H1 (cell line): ENCODE measurements around the gene CXCL1.

Experiments used
- BACH1 ChIP-seq: IDR thresholded peaks from 2 replicates; pipeline ENCODE4 v1.6.1; 2012; ENCODE audit warnings: low read length, improper control_type of control experiment
- CEBPB ChIP-seq: IDR thresholded peaks from 2 replicates; pipeline ENCODE4 v1.6.1; 2012; ENCODE audit warnings: low read depth, low read length
- EZH2 ChIP-seq: fragments of 200-600 bp; sonication (generic); IDR thresholded peaks from 2 replicates; pipeline ENCODE4 v1.7.1; 2012; ENCODE audit warnings: low read depth, mild to moderate bottlenecking, moderate library complexity, low read length, inconsistent platforms; ENCODE audit not compliant: severe bottlenecking
- NANOG ChIP-seq: IDR thresholded peaks from 2 replicates; pipeline ENCODE4 v1.6.1; 2011; ENCODE audit warnings: low read length, low read depth, mild to moderate bottlenecking, inconsistent platforms; ENCODE audit not compliant: insufficient read depth, poor library complexity, severe bottlenecking
- POLR2A ChIP-seq, 2 experiments: IDR thresholded peaks; 1 replicate in 1 of 2; 2 replicates in 1 of 2; pipeline ENCODE4 v1.6.1; 2011; ENCODE audit warnings: low read depth in 2 of 2, low read length in 2 of 2, mild to moderate bottlenecking in 2 of 2; ENCODE audit errors: control extremely low read depth in 1 of 2
- POLR2AphosphoS5 ChIP-seq: IDR thresholded peaks from 2 replicates; pipeline ENCODE4 v1.6.1; 2011; ENCODE audit warnings: low read depth, low read length
- SUZ12 ChIP-seq: fragments of 200-600 bp; sonication (generic); IDR thresholded peaks from 2 replicates; pipeline ENCODE4 v1.6.1; 2012; ENCODE audit warnings: mild to moderate bottlenecking, inconsistent platforms, low read length, moderate library complexity, mixed read lengths
- TBP ChIP-seq: IDR thresholded peaks from 2 replicates; pipeline ENCODE4 v1.6.1; 2011; ENCODE audit warnings: low read depth, low read length, improper control_type of control experiment
- TF ChIP-seq, protein P1 (sequence below), 3 experiments: IDR thresholded peaks; 1 replicate in 2 of 3; 2 replicates in 1 of 3; pipeline versions ENCODE4 v1.5.1 to v1.6.1; 2011; ENCODE audit warnings: low read length in 3 of 3, mild to moderate bottlenecking in 3 of 3, inconsistent platforms in 2 of 3, low read depth in 1 of 3, moderate library complexity in 1 of 3; ENCODE audit not compliant: insufficient read depth in 1 of 3; ENCODE audit errors: control extremely low read depth in 1 of 3

DNA sequence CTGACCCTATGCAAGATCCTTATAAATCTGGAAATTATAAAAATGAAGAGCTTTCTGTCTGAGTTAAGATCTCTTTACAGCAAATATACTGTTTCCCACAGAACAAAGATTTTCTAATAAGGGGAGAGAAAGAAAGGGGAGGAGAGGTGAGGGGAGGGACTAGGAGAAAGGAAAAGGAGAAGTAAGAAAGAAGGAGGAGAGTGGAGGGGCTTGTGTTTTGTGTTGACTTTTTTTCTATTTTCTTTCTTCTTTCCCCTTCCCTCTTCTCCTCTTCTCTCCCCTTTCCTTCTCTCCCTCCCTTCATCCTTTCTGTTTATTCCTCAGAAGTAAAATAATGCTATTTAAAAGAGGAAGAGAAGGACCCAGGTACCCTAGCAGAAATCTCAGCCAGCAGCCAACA lies 26.5 kb upstream of the CXCL1 start:
- TF ChIP-seq SUZ12, result no peak
- TF ChIP-seq POLR2AphosphoS5, result no peak
- TF ChIP-seq, protein P1, sequence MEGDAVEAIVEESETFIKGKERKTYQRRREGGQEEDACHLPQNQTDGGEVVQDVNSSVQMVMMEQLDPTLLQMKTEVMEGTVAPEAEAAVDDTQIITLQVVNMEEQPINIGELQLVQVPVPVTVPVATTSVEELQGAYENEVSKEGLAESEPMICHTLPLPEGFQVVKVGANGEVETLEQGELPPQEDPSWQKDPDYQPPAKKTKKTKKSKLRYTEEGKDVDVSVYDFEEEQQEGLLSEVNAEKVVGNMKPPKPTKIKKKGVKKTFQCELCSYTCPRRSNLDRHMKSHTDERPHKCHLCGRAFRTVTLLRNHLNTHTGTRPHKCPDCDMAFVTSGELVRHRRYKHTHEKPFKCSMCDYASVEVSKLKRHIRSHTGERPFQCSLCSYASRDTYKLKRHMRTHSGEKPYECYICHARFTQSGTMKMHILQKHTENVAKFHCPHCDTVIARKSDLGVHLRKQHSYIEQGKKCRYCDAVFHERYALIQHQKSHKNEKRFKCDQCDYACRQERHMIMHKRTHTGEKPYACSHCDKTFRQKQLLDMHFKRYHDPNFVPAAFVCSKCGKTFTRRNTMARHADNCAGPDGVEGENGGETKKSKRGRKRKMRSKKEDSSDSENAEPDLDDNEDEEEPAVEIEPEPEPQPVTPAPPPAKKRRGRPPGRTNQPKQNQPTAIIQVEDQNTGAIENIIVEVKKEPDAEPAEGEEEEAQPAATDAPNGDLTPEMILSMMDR (IDR thresholded peaks at IDR 0.05; ENCODE audit: control extremely low read depth in 1 of 3, insufficient read depth in 1 of 3, low read depth in 1 of 3, low read length in 3 of 3), result no peak
- no peak for TF ChIP-seq POLR2A (IDR thresholded peaks at IDR 0.05; ENCODE audit: control extremely low read depth in 1 of 2, low read depth in 2 of 2, low read length in 2 of 2)
- TF ChIP-seq EZH2, result no peak
- TF ChIP-seq CEBPB, result no peak
- TF ChIP-seq BACH1, result no peak
- TF ChIP-seq TBP, result no peak
- TF ChIP-seq NANOG, result no peak
